Measurements from ENCODE around the gene KRTAP5-6.

The KRTAP5-6 gene, protein sequence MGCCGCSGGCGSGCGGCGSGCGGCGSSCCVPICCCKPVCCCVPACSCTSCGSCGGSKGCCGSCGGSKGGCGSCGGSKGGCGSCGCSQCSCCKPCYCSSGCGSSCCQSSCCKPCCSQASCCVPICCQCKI

DNA sequence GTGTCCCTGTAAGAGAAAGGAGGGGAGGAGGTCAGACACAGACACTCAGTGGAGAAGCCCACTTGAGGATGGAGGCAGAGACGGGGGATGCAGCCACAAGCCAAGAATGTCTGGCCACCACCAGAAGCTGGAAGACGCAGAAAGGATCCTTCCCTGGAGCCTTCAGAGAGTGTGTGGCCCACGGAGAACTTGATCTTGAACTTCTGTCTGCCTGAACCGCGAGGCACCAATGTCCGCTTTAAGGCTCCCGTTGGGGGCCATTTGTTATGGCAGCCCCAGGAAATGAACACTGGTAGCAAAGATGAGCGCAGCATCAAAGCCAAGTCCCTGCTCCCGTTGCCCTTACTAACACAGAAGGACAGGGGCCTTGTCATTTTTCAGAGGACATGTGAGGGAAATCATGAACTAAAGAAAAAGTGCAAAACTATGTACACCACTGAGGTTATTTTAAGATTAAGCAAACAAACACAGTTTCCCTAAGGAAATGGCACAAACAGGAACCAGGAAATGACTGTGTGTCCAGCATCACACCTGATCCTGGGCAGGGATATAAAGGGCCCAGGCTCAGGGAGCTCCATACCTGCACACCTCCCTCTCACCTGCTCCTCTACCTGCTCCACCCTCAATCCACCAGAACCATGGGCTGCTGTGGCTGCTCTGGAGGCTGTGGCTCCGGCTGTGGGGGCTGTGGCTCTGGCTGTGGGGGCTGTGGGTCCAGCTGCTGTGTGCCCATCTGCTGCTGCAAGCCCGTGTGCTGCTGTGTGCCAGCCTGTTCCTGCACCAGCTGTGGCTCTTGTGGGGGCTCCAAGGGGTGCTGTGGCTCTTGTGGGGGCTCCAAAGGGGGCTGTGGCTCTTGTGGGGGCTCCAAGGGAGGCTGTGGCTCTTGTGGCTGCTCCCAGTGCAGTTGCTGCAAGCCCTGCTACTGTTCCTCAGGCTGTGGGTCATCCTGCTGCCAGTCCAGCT lies at the start of gene KRTAP5-6:
Gene KRTAP5-6, plus strand, starts transcription at position 588 of the 963 bp plus-strand sequence. Its CDS starts 51 bp downstream, at position 639.
- DNase-seq (ENCODE audit: insufficient read length, low spot score) (no peak), FAIRE-seq (no peak)
- TF ChIP-seq, protein P1, sequence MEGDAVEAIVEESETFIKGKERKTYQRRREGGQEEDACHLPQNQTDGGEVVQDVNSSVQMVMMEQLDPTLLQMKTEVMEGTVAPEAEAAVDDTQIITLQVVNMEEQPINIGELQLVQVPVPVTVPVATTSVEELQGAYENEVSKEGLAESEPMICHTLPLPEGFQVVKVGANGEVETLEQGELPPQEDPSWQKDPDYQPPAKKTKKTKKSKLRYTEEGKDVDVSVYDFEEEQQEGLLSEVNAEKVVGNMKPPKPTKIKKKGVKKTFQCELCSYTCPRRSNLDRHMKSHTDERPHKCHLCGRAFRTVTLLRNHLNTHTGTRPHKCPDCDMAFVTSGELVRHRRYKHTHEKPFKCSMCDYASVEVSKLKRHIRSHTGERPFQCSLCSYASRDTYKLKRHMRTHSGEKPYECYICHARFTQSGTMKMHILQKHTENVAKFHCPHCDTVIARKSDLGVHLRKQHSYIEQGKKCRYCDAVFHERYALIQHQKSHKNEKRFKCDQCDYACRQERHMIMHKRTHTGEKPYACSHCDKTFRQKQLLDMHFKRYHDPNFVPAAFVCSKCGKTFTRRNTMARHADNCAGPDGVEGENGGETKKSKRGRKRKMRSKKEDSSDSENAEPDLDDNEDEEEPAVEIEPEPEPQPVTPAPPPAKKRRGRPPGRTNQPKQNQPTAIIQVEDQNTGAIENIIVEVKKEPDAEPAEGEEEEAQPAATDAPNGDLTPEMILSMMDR (IDR thresholded peaks at IDR 0.05; ENCODE audit: insufficient read depth, missing control alignments): no peak

GRCh38 chr11:1647901-1648652 lies 48.9 kb upstream of the KRTAP5-6 start:
- TF ChIP-seq, protein P1 (IDR thresholded peaks at IDR 0.05; ENCODE audit: insufficient read depth, missing control alignments): no peak
- FAIRE-seq (no peak), DNase-seq (ENCODE audit: insufficient read length, low spot score) (no peak)

- FAIRE-seq (no peak), DNase-seq (ENCODE audit: insufficient read length, low spot score) (no peak)
- TF ChIP-seq, protein P1 (IDR thresholded peaks at IDR 0.05; ENCODE audit: insufficient read depth, missing control alignments): no peak
Measured at GRCh38 chr11:1648653-1649420, 48.2 kb upstream of the KRTAP5-6 start.

DNA sequence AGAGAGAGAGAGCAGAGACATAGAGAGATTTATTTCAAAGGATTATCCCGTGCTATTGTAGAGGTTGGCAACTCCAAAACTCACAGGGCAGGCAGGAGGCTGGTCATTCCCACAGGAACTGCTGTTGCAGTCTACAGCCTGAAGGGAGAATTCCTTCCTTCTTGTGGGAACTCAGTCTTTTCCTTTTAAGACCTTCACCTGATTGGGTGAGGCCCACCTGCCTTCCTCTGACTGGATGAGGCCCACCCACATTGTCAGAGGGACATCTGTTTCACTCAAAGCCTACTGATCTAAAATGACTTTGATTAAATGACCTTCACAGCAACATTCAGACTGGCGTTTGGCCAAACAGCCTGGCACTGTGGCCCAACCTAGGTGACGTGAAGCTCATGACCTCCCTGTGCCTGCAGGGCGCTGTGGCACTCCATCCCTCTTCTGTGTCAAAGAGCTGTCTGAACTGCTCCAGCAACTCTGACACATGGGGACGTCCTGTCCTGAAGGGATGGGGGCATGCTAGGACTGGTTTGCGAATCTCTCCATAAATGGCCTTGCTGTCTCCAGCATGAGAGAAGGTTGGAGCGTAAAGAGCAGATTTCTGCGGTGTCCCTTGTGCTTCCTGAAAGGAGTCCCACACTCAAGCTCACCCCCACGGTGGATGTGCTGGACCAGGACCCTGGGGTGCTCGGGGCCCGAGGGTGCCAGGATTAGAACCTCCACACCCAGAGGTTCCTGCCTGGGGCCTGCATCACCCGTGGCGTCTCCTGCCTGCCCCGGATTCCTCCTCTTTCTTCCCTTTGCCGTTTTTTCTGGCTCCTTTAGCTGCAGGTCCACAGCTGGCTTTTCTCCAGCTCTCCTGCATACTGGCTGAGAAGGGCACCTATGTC lies 46.7 kb upstream of the KRTAP5-6 start:
- DNase-seq (ENCODE audit: insufficient read length, low spot score) (no peak), FAIRE-seq (no peak)
- TF ChIP-seq, protein P1 (IDR thresholded peaks at IDR 0.05; ENCODE audit: insufficient read depth, missing control alignments): no peak

DNA sequence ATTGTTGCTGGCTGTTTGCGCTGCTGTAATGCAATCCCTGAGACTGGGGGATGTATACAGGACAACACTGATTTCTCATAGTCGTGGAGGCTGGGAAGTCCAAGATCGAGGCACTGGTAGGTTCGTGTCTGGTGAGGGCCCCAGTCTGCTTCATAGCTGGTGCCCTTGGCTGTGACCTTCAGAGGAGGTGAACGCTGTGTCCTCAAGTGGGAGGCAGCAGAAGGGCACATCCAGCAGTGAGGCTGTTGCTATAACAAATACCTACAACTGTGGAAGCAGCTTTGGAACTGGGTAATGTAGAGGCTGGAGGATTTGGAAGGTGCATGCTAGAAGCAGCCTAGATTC lies 46.1 kb upstream of the KRTAP5-6 start:
- TF ChIP-seq, protein P1 (IDR thresholded peaks at IDR 0.05; ENCODE audit: insufficient read depth, missing control alignments): no peak
- FAIRE-seq (no peak), DNase-seq (ENCODE audit: insufficient read length, low spot score) (no peak)

- TF ChIP-seq, protein P1 (IDR thresholded peaks at IDR 0.05; ENCODE audit: insufficient read depth, missing control alignments): no peak
- FAIRE-seq (no peak), DNase-seq (ENCODE audit: insufficient read length, low spot score) (no peak)
Measured at GRCh38 chr11:1651411-1651980, 45.5 kb upstream of the KRTAP5-6 start.

Measured in D721Med (cell line).